Spleen (tissue), 11 donors: ENCODE results near the gene ASPG. TPM values are rescaled to one million over a fixed set of nuclear protein-coding genes. Genes with fewer than 3 reads are reported as not detected.

ENCODE experiments used
- DNase-seq: peaks from one replicate; pipeline ENCODE4 v3.0.0-alpha.2; 2020
- H3K27ac ChIP-seq, 8 donors: fragments of 200-600 bp; sonication (generic) in 7 of 8; 1 replicate in 4 of 8; 2 replicates in 4 of 8; pipeline versions ENCODE4 v1.5.0 to v1.8.0; 2016 to 2021; ENCODE audit warnings: inconsistent platforms in 4 of 8, mild to moderate bottlenecking in 4 of 8, moderate library complexity in 1 of 8
- H3K27me3 ChIP-seq, 7 donors: fragments of 200-600 bp; sonication (generic) in 6 of 7; replicated peaks in 1 of 7; 1 replicate in 4 of 7; 2 replicates in 3 of 7; pipeline versions ENCODE4 v1.5.0 to v1.8.0; 2016 to 2021; ENCODE audit warnings: inconsistent platforms in 3 of 7, mild to moderate bottlenecking in 1 of 7
- H3K36me3 ChIP-seq, 6 donors: fragments of 200-600 bp; sonication (generic) in 5 of 6; 1 replicate in 4 of 6; 2 replicates in 2 of 6; pipeline versions ENCODE4 v1.5.0 to v1.8.0; 2016 to 2021; ENCODE audit warnings: inconsistent platforms in 2 of 6
- H3K4me1 ChIP-seq, 6 donors: fragments of 200-600 bp; sonication (generic) in 5 of 6; 1 replicate in 3 of 6; 2 replicates in 3 of 6; pipeline versions ENCODE4 v1.5.0 to v1.8.0; 2016 to 2021; ENCODE audit warnings: inconsistent platforms in 3 of 6
- H3K4me3 ChIP-seq, 8 donors: fragments of 200-600 bp; sonication (generic) in 7 of 8; 1 replicate in 4 of 8; 2 replicates in 4 of 8; pipeline versions ENCODE4 v1.5.0 to v1.8.0; 2016 to 2021; ENCODE audit warnings: inconsistent platforms in 4 of 8, mild to moderate bottlenecking in 4 of 8, moderate library complexity in 2 of 8
- H3K9me3 ChIP-seq, 8 donors: fragments of 200-600 bp; sonication (generic) in 7 of 8; 1 replicate in 4 of 8; 2 replicates in 4 of 8; pipeline versions ENCODE4 v1.5.0 to v1.8.0; 2016 to 2021; ENCODE audit warnings: inconsistent platforms in 4 of 8
- CTCF ChIP-seq, 11 experiments: fragments of 200-600 bp in 7 of 11; fragments of 450-650 bp in 4 of 11; sonication (generic) in 4 of 11; IDR thresholded peaks in 8 of 11; conservative IDR thresholded peaks in 3 of 11; 1 replicate in 7 of 11; 2 replicates in 4 of 11; pipeline versions ENCODE4 v1.4.0 to v1.8.0; 2016 to 2021; ENCODE audit warnings: antibody characterized with exemption in 11 of 11, inconsistent platforms in 4 of 11, mild to moderate bottlenecking in 1 of 11
- POLR2A ChIP-seq, 3 donors: fragments of 450-650 bp; IDR thresholded peaks; one replicate each; pipeline ENCODE4 v1.5.1; 2017; ENCODE audit warnings: antibody characterized with exemption in 3 of 3, mild to moderate bottlenecking in 1 of 3
- POLR2AphosphoS5 ChIP-seq, 3 donors: sonication (generic); formaldehyde crosslinking; IDR thresholded peaks; one replicate each; pipeline ENCODE4 v1.5.1; 2017; ENCODE audit warnings: antibody characterized with exemption in 3 of 3
- WGBS, 5 donors: extraction: QIAGEN DNeasy Blood & Tissue Kit in 3 of 5; methylation state at CpG; one replicate each; pipeline versions ENCODE4 v1.1.5 to v1.1.7; 2013 to 2018; 5-methylcytosine and 5-hydroxymethylcytosine counted together
- intact Hi-C: fragments of 100-400 bp; cut with DNase I; formaldehyde crosslinking; loops from one replicate; pipeline ENCODE4 v1.15.0; 2023; ENCODE audit warnings: low total_unique reads
- polyA plus RNA-seq, 3 donors: library from polyadenylated mRNA; stranded (reverse); fragments of 200-250 nt; gene quantifications; one replicate each; pipeline ENCODE4 v1.2.1, GENCODE V29; 2013
- total RNA-seq, 7 donors: library from RNA; depleted of rRNA in 3 of 7; stranded (reverse); fragments of >200 nt in 3 of 7; fragmentation: NEBNext Ultra II Directional in 4 of 7; extraction: Animal tissue kit (Norgen Biotek cat#: 25700) in 4 of 7; gene quantifications; one replicate each; pipeline versions ENCODE4 v1.1.0 to v1.2.1, GENCODE V29; 2016 to 2021
- donor health status: healthy with polysubstance abuse.
- donor health status: DM: no; HTN: no; CAD: no; lungs with moderate emphysema.
- donor health status: DM: no; HTN: no; CAD: no.
- donor health status: Bipolar disorder and iron deficiency.
- donor health status: healthy.
- donor health status: DM: no; HTN: no; CAD: no.
- donor health status: DM: yes; HTN: yes; CAD: no.

The ASPG gene
- total and polyA plus RNA-seq, 10 donors: 0.05 to 0.67 (median 0.26) TPM; not detected in 3

- no peak overlapping the region for H3K4me3 ChIP-seq
- TF ChIP-seq CTCF (IDR thresholded peaks at IDR 0.05 in 8 of 11, conservative IDR thresholded peaks at IDR 0.05 in 3 of 11) (no peak), POLR2AphosphoS5 (IDR thresholded peaks at IDR 0.05) (no peak), POLR2A (IDR thresholded peaks at IDR 0.05) (no peak)
- H3K4me1 ChIP-seq: peaks cover 0 to 66% (median 29%) of the 10 kb centered on the region in 6 donors
- peaks cover 0 to 46% (median 1%) of the 10 kb centered on the region in 7 donors for H3K27me3 ChIP-seq
- H3K36me3 ChIP-seq: no peaks in the 10 kb centered on the region
- 74 to 93% (median 75%) methylated on average over 27 to 37 of the region's 37 CpGs for WGBS, 5 donors
- H3K27ac ChIP-seq: no peak overlapping the region
- intact Hi-C loops: no loop called here
- no peaks in the 10 kb centered on the region for H3K9me3 ChIP-seq
- DNase-seq: peak; percentile 74
These were observed 59.7 kb downstream of the ASPG start for GRCh38 chr14:104144911-104145825.

- no peaks in the 10 kb centered on the region for H3K36me3 ChIP-seq
- intact Hi-C loops: no loop called here
- no peak for TF ChIP-seq POLR2AphosphoS5 (IDR thresholded peaks at IDR 0.05)
- no peak for TF ChIP-seq POLR2A (IDR thresholded peaks at IDR 0.05)
- peaks cover 0 to 66% (median 33%) of the 10 kb centered on the region in 6 donors for H3K4me1 ChIP-seq
- DNase-seq: peak; percentile 60
- WGBS, 5 donors: 79 to 82% (median 81%) methylated on average over 14 to 15 of the region's 15 CpGs
- peaks cover 0 to 46% (median 0%) of the 10 kb centered on the region in 7 donors for H3K27me3 ChIP-seq
- H3K9me3 ChIP-seq: no peaks in the 10 kb centered on the region
- no peak overlapping the region for H3K27ac ChIP-seq
- H3K4me3 ChIP-seq: no peak overlapping the region
These were observed 60.5 kb downstream of the ASPG start for GRCh38 chr14:104145826-104146601.

GRCh38 chr14:104146651-104147345, 61.3 kb downstream of the ASPG start:
- no peak overlapping the region for H3K27ac ChIP-seq
- no peak overlapping the region for H3K4me3 ChIP-seq
- TF ChIP-seq POLR2A (IDR thresholded peaks at IDR 0.05) (no peak), CTCF (IDR thresholded peaks at IDR 0.05 in 8 of 11, conservative IDR thresholded peaks at IDR 0.05 in 3 of 11) (no peak), POLR2AphosphoS5 (IDR thresholded peaks at IDR 0.05) (no peak)
- H3K27me3 ChIP-seq: peaks cover 0 to 46% (median 0%) of the 10 kb centered on the region in 7 donors
- intact Hi-C loops: no loop called here
- peak; percentile 65 for DNase-seq
- H3K36me3 ChIP-seq: no peaks in the 10 kb centered on the region
- no peaks in the 10 kb centered on the region for H3K9me3 ChIP-seq
- 83 to 89% (median 86%) methylated on average over 13 to 22 of the region's 22 CpGs for WGBS, 5 donors
- peaks cover 0 to 65% (median 33%) of the 10 kb centered on the region in 6 donors for H3K4me1 ChIP-seq

- H3K27me3 ChIP-seq: peaks cover 0 to 46% (median 0%) of the 10 kb centered on the region in 7 donors
- 76 to 89% (median 82%) methylated on average over 14 to 28 of the region's 28 CpGs for WGBS, 5 donors
- H3K36me3 ChIP-seq: peaks cover 0 to 7% (median 0%) of the 10 kb centered on the region in 6 donors
- peak; percentile 72 for DNase-seq
- no peak overlapping the region for H3K4me3 ChIP-seq
- H3K9me3 ChIP-seq: no peaks in the 10 kb centered on the region
- intact Hi-C loops: no loop called here
- no peak overlapping the region for H3K27ac ChIP-seq
- no peak for TF ChIP-seq POLR2A (IDR thresholded peaks at IDR 0.05)
- TF ChIP-seq CTCF (IDR thresholded peaks at IDR 0.05 in 8 of 11, conservative IDR thresholded peaks at IDR 0.05 in 3 of 11): no peak
- peak in 2 of 3 donors; percentile 49 to 50 for TF ChIP-seq POLR2AphosphoS5 (IDR thresholded peaks at IDR 0.05)
- peaks cover 0 to 65% (median 33%) of the 10 kb centered on the region in 6 donors for H3K4me1 ChIP-seq
These were observed 62.0 kb downstream of the ASPG start for GRCh38 chr14:104147346-104148125.
